ENCODE data around the gene CDS1. TPM values are rescaled to one million over a fixed set of nuclear protein-coding genes. Genes with fewer than 3 reads are reported as not detected.

Gene CDS1
- total RNA-seq, 4 donors from 2014 or later: 21.6 to 36.2 (median 24.0) TPM

DNA sequence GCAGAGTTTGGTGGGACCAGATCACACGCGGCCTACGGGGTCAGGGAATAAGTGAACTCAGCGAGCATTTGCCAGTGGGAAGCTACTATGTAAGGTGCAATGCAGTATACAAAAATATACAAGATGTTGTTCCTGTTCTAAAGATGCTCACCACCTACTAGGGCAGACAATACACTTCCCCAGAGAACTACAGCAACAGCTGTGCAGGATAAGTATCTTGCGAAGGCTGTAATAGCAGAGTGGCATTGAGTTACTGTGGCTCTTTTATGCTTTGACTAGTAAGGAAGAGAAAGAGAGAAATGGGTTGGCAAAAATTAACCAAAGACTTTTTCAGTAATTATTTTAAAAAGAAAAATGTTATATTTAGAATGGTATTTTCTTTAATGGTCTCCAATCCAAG is 61.2 kb downstream of the CDS1 start:
- H3K27me3 ChIP-seq: no peaks in the 10 kb centered on the region
- peaks cover 14% of the 10 kb centered on the region for H3K36me3 ChIP-seq

DNA sequence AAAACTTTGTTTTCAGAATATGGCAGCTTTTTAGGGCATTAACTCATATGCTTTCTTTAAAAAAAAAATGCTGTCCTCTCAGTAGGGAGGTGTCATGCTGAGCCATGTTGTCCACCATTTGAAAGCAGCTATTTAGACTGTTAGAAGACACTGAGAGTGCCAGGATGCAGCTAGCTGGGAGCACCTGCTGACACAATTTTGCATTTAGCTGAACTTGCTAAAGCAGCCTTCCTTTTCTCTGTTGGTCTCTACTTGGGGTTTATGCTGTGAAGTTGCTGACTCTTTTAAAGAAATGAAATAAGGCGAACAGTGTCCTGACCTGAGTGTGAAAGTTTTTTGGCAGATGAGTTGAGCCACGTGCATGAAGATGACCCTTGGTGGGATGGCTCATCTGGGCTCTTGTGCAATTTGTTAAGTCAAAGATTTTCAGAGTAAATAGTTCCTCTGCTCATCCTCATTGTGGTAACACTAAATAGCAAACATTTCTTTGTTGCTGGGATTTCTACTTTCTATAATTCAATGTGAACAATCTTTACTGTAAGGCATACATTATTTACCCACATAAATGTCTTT is 64.5 kb downstream of the CDS1 start:
- H3K27ac ChIP-seq: no peak overlapping the region
- TF ChIP-seq POLR2A (IDR thresholded peaks at IDR 0.05): no peak
- WGBS: 86% methylated on average over 2 of the region's 2 CpGs

More for the DNA sequence above, 61.2 kb downstream of the CDS1 start:
- WGBS: 94% methylated on average over 5 of the region's 5 CpGs
- no peaks in the 10 kb centered on the region for H3K9me3 ChIP-seq
- H3K4me3 ChIP-seq: no peak overlapping the region
- H3K4me1 ChIP-seq: no peaks in the 10 kb centered on the region
- no peak overlapping the region for H3K27ac ChIP-seq
- DNase-seq (ENCODE audit: low spot score in 2 of 2): no peak
- no peak for TF ChIP-seq EP300 (IDR thresholded peaks at IDR 0.05)
- TF ChIP-seq POLR2AphosphoS5 (IDR thresholded peaks at IDR 0.05): no peak
- TF ChIP-seq POLR2A (IDR thresholded peaks at IDR 0.05): no peak

GRCh38 chr4:84648178-84648577 is 65.3 kb downstream of the CDS1 start:
- Histone ChIP-seq H3K4me3 (no peak overlapping the region), H3K27me3 (no peaks in the 10 kb centered on the region), H3K4me1 (no peaks in the 10 kb centered on the region), H3K36me3 (peaks cover 12% of the 10 kb centered on the region), H3K27ac (no peak overlapping the region), H3K9me3 (no peaks in the 10 kb centered on the region)
- TF ChIP-seq CTCF (IDR thresholded peaks at IDR 0.05) (no peak), POLR2A (IDR thresholded peaks at IDR 0.05) (no peak), EP300 (IDR thresholded peaks at IDR 0.05) (no peak), POLR2AphosphoS5 (IDR thresholded peaks at IDR 0.05) (no peak)
- no peak for DNase-seq (ENCODE audit: low spot score in 2 of 2)
- 78% methylated on average over 1 of the region's 1 CpG for WGBS

More for the DNA sequence above, 64.5 kb downstream of the CDS1 start:
- Histone ChIP-seq H3K27me3 (no peaks in the 10 kb centered on the region), H3K9me3 (no peaks in the 10 kb centered on the region), H3K36me3 (peaks cover 12% of the 10 kb centered on the region), H3K4me1 (no peaks in the 10 kb centered on the region), H3K4me3 (no peak overlapping the region)
- DNase-seq (ENCODE audit: low spot score in 2 of 2): no peak

DNA sequence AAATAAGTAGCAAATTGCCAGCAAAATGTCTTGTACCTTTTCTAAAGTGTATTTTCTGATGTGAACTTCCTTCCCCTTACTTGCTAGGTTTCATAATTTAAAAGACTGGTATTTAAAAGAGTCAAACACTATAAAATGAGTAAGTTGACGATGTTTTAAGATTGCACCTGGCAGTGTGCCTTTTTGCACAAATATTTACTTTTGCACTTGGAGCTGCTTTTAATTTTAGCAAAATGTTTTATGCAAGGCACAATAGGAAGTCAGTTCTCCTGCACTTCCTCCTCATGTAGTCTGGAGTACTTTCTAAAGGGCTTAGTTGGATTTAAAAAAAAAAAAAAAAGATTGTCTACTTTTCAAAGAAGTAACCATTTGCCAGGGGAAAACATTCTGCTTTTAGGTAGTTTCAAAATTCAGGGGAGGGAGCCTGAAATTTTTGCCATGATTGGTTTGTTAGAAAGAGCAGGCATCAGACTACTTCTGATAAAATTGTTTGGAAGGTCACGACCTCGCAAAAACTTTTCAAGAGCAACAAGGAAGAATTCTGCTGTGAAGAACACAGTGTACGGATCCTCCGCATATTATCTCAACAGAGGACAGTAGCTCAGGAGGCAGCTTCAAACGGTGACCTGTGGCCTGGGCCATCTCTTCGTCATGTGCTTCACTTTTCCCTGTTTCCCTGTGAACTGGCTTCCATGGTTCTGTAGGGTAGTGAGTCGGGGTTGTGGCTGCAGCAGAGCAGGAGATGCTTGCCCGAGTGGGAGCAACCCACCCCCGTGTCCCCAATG is 66.1 kb downstream of the CDS1 start:
- WGBS: 84% methylated on average over 10 of the region's 10 CpGs
- Histone ChIP-seq H3K27ac (no peak overlapping the region), H3K36me3 (peaks cover 12% of the 10 kb centered on the region), H3K27me3 (no peaks in the 10 kb centered on the region), H3K9me3 (no peaks in the 10 kb centered on the region), H3K4me1 (no peaks in the 10 kb centered on the region), H3K4me3 (no peak overlapping the region)
- TF ChIP-seq EP300 (IDR thresholded peaks at IDR 0.05): no peak
- no peak for DNase-seq (ENCODE audit: low spot score in 2 of 2)

- TF ChIP-seq POLR2AphosphoS5 (IDR thresholded peaks at IDR 0.05) (no peak), EP300 (IDR thresholded peaks at IDR 0.05) (no peak), POLR2A (IDR thresholded peaks at IDR 0.05) (no peak), CTCF (IDR thresholded peaks at IDR 0.05) (no peak)
- 100% methylated on average over 1 of the region's 1 CpG for WGBS
- no peaks in the 10 kb centered on the region for H3K4me1 ChIP-seq
- H3K36me3 ChIP-seq: peaks cover 12% of the 10 kb centered on the region
- no peaks in the 10 kb centered on the region for H3K27me3 ChIP-seq
- no peak overlapping the region for H3K4me3 ChIP-seq
- no peaks in the 10 kb centered on the region for H3K9me3 ChIP-seq
- no peak for DNase-seq (ENCODE audit: low spot score in 2 of 2)
- no peak overlapping the region for H3K27ac ChIP-seq
Measured at GRCh38 chr4:84651499-84651898, 68.6 kb downstream of the CDS1 start.

GRCh38 chr4:84652478-84652877 is 69.6 kb downstream of the CDS1 start:
- no peak for DNase-seq (ENCODE audit: low spot score in 2 of 2)
- WGBS: 90% methylated on average over 4 of the region's 4 CpGs
- Histone ChIP-seq H3K9me3 (no peaks in the 10 kb centered on the region), H3K4me1 (no peaks in the 10 kb centered on the region), H3K4me3 (no peak overlapping the region), H3K27ac (no peak overlapping the region), H3K27me3 (no peaks in the 10 kb centered on the region), H3K36me3 (peaks cover 12% of the 10 kb centered on the region)
- TF ChIP-seq EP300 (IDR thresholded peaks at IDR 0.05): no peak

DNA sequence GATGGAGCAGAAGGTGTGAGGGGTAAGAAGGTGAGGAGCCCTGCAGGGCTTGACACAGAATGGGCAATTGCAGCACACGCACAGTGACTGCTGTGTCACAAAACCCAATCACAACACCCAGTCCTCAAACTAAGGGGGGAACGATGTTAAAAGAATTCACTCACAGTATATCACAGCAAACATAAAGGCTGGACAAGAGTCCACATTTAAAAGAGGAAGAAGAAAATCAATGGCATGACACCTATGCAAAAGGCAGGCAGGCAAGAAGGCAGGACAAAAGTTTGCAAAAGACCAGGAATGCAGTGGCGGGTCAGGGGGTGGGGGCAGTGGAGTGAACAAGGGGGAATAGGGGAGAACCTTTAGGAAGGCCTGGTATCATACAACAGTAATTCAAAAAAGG is 77.7 kb downstream of the CDS1 start:
- no peaks in the 10 kb centered on the region for H3K4me1 ChIP-seq
- 90% methylated on average over 3 of the region's 3 CpGs for WGBS
- TF ChIP-seq EP300 (IDR thresholded peaks at IDR 0.05): no peak
- TF ChIP-seq POLR2AphosphoS5 (IDR thresholded peaks at IDR 0.05): no peak
- no peak for TF ChIP-seq CTCF (IDR thresholded peaks at IDR 0.05)
- no peak for TF ChIP-seq POLR2A (IDR thresholded peaks at IDR 0.05)

More for the DNA sequence above, 77.7 kb downstream of the CDS1 start:
- H3K27ac ChIP-seq: no peak overlapping the region
- H3K36me3 ChIP-seq: no peaks in the 10 kb centered on the region
- no peak overlapping the region for H3K4me3 ChIP-seq
- no peak for DNase-seq (ENCODE audit: low spot score in 2 of 2)
- H3K9me3 ChIP-seq: no peaks in the 10 kb centered on the region
- no peaks in the 10 kb centered on the region for H3K27me3 ChIP-seq
